Endometrial microvascular endothelial cells (primary cell): ENCODE measurements around the gene JAM2. TPM values are rescaled to one million over a fixed set of nuclear protein-coding genes. Genes with fewer than 3 reads are reported as not detected.
"Not testable (repeated sequence)": the region's sequence is repeated elsewhere in the genome, so short reads cannot be mapped to it uniquely, and the experiment has no call there.

Experiments
- in situ Hi-C: cut with HindIII; loops from 2 replicates; pipeline ENCODE4 v1.10.0; 2017; ENCODE audit warnings: low sequenced_read_pairs, low pct_unique_long_range_greater_than_20kb; ENCODE audit errors: inconsistent ontology term
- total RNA-seq: library from RNA; depleted of rRNA; stranded (reverse); fragments of >200 nt; gene quantifications from one replicate; pipeline ENCODE4 v1.2.3, GENCODE V29; 2015; ENCODE audit errors: inconsistent ontology term

JAM2 gene
- total RNA-seq, result 3.1 TPM

- in situ Hi-C loops, result no loop called here
Measured at GRCh38 chr21:25638660-25639550, at the start of gene JAM2. JAM2 (plus strand) TSS chr21:25639258; CDS start chr21:25639822, 564 bp downstream.

GRCh38 chr21:25589887-25590286 is 49.2 kb upstream of the JAM2 start:
- in situ Hi-C loops, result no loop called here

- in situ Hi-C loops, result no loop called here
Measured at GRCh38 chr21:25607151-25608043, 31.7 kb upstream of the JAM2 start, which contains the start of gene MRPL39. MRPL39 (minus strand) TSS chr21:25607481; CDS start chr21:25607475, 6 bp downstream.

GRCh38 chr21:25608044-25608737 is 30.9 kb upstream of the JAM2 start:
- in situ Hi-C loops, result no loop called here

- in situ Hi-C loops, result no loop called here
Measured at GRCh38 chr21:25614441-25614840, 24.6 kb upstream of the JAM2 start.

GRCh38 chr21:25615880-25616279 is 23.2 kb upstream of the JAM2 start:
- in situ Hi-C loops, result no loop called here

- in situ Hi-C loops, result no loop called here
Measured at GRCh38 chr21:25619198-25619597, 19.9 kb upstream of the JAM2 start.

- in situ Hi-C loops, result no loop called here
Measured at GRCh38 chr21:25624511-25624910, 14.5 kb upstream of the JAM2 start.

GRCh38 chr21:25625036-25625435 is 14.0 kb upstream of the JAM2 start:
- in situ Hi-C loops, result no loop called here

- in situ Hi-C loops, result not testable (repeated sequence)
Measured at GRCh38 chr21:25625776-25626555, 13.1 kb upstream of the JAM2 start.

GRCh38 chr21:25626757-25627156 is 12.3 kb upstream of the JAM2 start:
- in situ Hi-C loops, result no loop called here

- in situ Hi-C loops, result no loop called here
Measured at GRCh38 chr21:25632296-25632695, 6.8 kb upstream of the JAM2 start.

GRCh38 chr21:25635310-25635709 is 3.7 kb upstream of the JAM2 start:
- in situ Hi-C loops, result no loop called here

GRCh38 chr21:25636727-25637126 is 2.3 kb upstream of the JAM2 start:
- in situ Hi-C loops, result no loop called here

GRCh38 chr21:25637851-25638659 is 1.0 kb upstream of the JAM2 start:
- in situ Hi-C loops, result no loop called here

GRCh38 chr21:25639551-25640201 is 618 bp downstream of the JAM2 start:
- in situ Hi-C loops, result no loop called here
